Ectodermal cell (in vitro differentiated cells): ENCODE data around the gene PLXNA2.

Experiments used
- H3K27ac ChIP-seq: 2 replicates; pipeline ENCODE4 v1.7.0; 2013; ENCODE audit warnings: mild to moderate bottlenecking, low read depth, low read length; ENCODE audit not compliant: insufficient read depth, poor library complexity, severe bottlenecking
- H3K27me3 ChIP-seq: 2 replicates; pipeline ENCODE4 v1.7.0; 2013; ENCODE audit warnings: mild to moderate bottlenecking, low read length; ENCODE audit not compliant: insufficient read depth, control insufficient read depth, poor library complexity, severe bottlenecking
- H3K36me3 ChIP-seq: one replicate; pipeline ENCODE4 v1.7.0; 2013; ENCODE audit warnings: low read length; ENCODE audit not compliant: control insufficient read depth, insufficient read depth
- H3K4me1 ChIP-seq: one replicate; pipeline ENCODE4 v1.7.0; 2013; ENCODE audit warnings: low read length; ENCODE audit not compliant: control insufficient read depth, insufficient read depth
- H3K4me3 ChIP-seq: 2 replicates; pipeline ENCODE4 v1.7.0; 2013; ENCODE audit warnings: low read depth, low read length, control low read depth; ENCODE audit not compliant: insufficient read depth
- H3K9me3 ChIP-seq: 2 replicates; pipeline ENCODE4 v1.7.0; 2013; ENCODE audit warnings: mild to moderate bottlenecking, low read length, moderate library complexity; ENCODE audit not compliant: control insufficient read depth
- WGBS, 2 experiments: methylation state at CpG; one replicate each; pipeline ENCODE4 v1.1.7; 2013; ENCODE audit warnings: missing lambda C conversion rate in 2 of 2; 5-methylcytosine and 5-hydroxymethylcytosine counted together

Gene PLXNA2

GRCh38 chr1:208205216-208206013 is 38.8 kb downstream of the PLXNA2 start:
- no peaks in the 10 kb centered on the region for H3K9me3 ChIP-seq

GRCh38 chr1:208204779-208205178 is 39.4 kb downstream of the PLXNA2 start:
- Histone ChIP-seq H3K27me3 (no peaks in the 10 kb centered on the region), H3K9me3 (no peaks in the 10 kb centered on the region), H3K4me3 (no peak overlapping the region), H3K27ac (no peak overlapping the region), H3K4me1 (peaks cover 25% of the 10 kb centered on the region), H3K36me3 (no peaks in the 10 kb centered on the region)
- 63 to 64% methylated on average over 2 of the region's 2 CpGs for WGBS, 2 experiments

More at GRCh38 chr1:208205216-208206013, 38.8 kb downstream of the PLXNA2 start:
- no peaks in the 10 kb centered on the region for H3K36me3 ChIP-seq
- H3K4me3 ChIP-seq, result no peak overlapping the region
- 90 to 94% methylated on average over 5 of the region's 5 CpGs for WGBS, 2 experiments
- H3K27me3 ChIP-seq, result no peaks in the 10 kb centered on the region
- no peak overlapping the region for H3K27ac ChIP-seq
- H3K4me1 ChIP-seq, result peaks cover 25% of the 10 kb centered on the region

GRCh38 chr1:208203848-208204609 is 40.2 kb downstream of the PLXNA2 start:
- H3K4me3 ChIP-seq, result no peak overlapping the region
- no peaks in the 10 kb centered on the region for H3K36me3 ChIP-seq
- no peaks in the 10 kb centered on the region for H3K27me3 ChIP-seq
- H3K27ac ChIP-seq, result no peak overlapping the region
- peaks cover 25% of the 10 kb centered on the region for H3K4me1 ChIP-seq
- H3K9me3 ChIP-seq, result no peaks in the 10 kb centered on the region
- 82 to 84% methylated on average over 7 of the region's 7 CpGs for WGBS, 2 experiments

GRCh38 chr1:208203127-208203847 is 40.9 kb downstream of the PLXNA2 start:
- H3K27me3 ChIP-seq, result no peaks in the 10 kb centered on the region
- 91 to 94% methylated on average over 13 of the region's 13 CpGs for WGBS, 2 experiments

GRCh38 chr1:208202333-208202995 is 41.7 kb downstream of the PLXNA2 start:
- Histone ChIP-seq H3K27me3 (no peaks in the 10 kb centered on the region), H3K4me1 (peaks cover 41% of the 10 kb centered on the region), H3K9me3 (no peaks in the 10 kb centered on the region), H3K4me3 (no peak overlapping the region), H3K36me3 (no peaks in the 10 kb centered on the region), H3K27ac (no peak overlapping the region)
- 49 to 66% methylated on average over 5 of the region's 5 CpGs for WGBS, 2 experiments

More at GRCh38 chr1:208203127-208203847, 40.9 kb downstream of the PLXNA2 start:
- Histone ChIP-seq H3K36me3 (no peaks in the 10 kb centered on the region), H3K4me1 (peaks cover 32% of the 10 kb centered on the region), H3K9me3 (no peaks in the 10 kb centered on the region), H3K27ac (no peak overlapping the region), H3K4me3 (no peak overlapping the region)

GRCh38 chr1:208201229-208201628 is 43.0 kb downstream of the PLXNA2 start:
- no peak overlapping the region for H3K27ac ChIP-seq
- WGBS, 2 experiments, result 58 to 59% methylated on average over 4 of the region's 4 CpGs

GRCh38 chr1:208200116-208200515 is 44.1 kb downstream of the PLXNA2 start:
- 87 to 95% methylated on average over 2 of the region's 2 CpGs for WGBS, 2 experiments
- Histone ChIP-seq H3K9me3 (no peaks in the 10 kb centered on the region), H3K27ac (no peak overlapping the region), H3K27me3 (no peaks in the 10 kb centered on the region), H3K4me3 (no peak overlapping the region), H3K4me1 (peaks cover 40% of the 10 kb centered on the region), H3K36me3 (no peaks in the 10 kb centered on the region)

More at GRCh38 chr1:208201229-208201628, 43.0 kb downstream of the PLXNA2 start:
- H3K4me1 ChIP-seq, result peaks cover 45% of the 10 kb centered on the region
- H3K4me3 ChIP-seq, result no peak overlapping the region
- no peaks in the 10 kb centered on the region for H3K27me3 ChIP-seq
- no peaks in the 10 kb centered on the region for H3K9me3 ChIP-seq
- H3K36me3 ChIP-seq, result no peaks in the 10 kb centered on the region

- WGBS, 2 experiments, result 4 to 5% methylated on average over 8 of the region's 8 CpGs
- H3K36me3 ChIP-seq, result no peaks in the 10 kb centered on the region
- no peaks in the 10 kb centered on the region for H3K9me3 ChIP-seq
- H3K27ac ChIP-seq, result peak overlapping the region; percentile 51
- peaks cover 42% of the 10 kb centered on the region for H3K4me1 ChIP-seq
- no peak overlapping the region for H3K4me3 ChIP-seq
- no peaks in the 10 kb centered on the region for H3K27me3 ChIP-seq
These were observed 45.9 kb downstream of the PLXNA2 start for GRCh38 chr1:208198236-208198635.

- H3K4me1 ChIP-seq, result peaks cover 29% of the 10 kb centered on the region
- 91 to 95% methylated on average over 3 of the region's 3 CpGs for WGBS, 2 experiments
- no peaks in the 10 kb centered on the region for H3K27me3 ChIP-seq
- H3K4me3 ChIP-seq, result no peak overlapping the region
- H3K36me3 ChIP-seq, result no peaks in the 10 kb centered on the region
- H3K27ac ChIP-seq, result no peak overlapping the region
- no peaks in the 10 kb centered on the region for H3K9me3 ChIP-seq
These were observed 49.2 kb downstream of the PLXNA2 start for GRCh38 chr1:208194944-208195343.
